Mesenchymal stem cell (in vitro differentiated cells and primary cell): ENCODE results near the gene SHISAL2A.

Experiments
- DNase-seq: peaks from one replicate; pipeline ENCODE4 v3.0.0-alpha.2; 2013
- H2AFZ ChIP-seq: one replicate; pipeline ENCODE4 v1.6.1; 2013; ENCODE audit warnings: low read depth, mild to moderate bottlenecking, control low read depth, inconsistent platforms, low read length, moderate library complexity
- H2AK5ac ChIP-seq: 2 replicates; pipeline ENCODE4 v1.6.1; 2013; ENCODE audit warnings: low read length, moderate library complexity, mild to moderate bottlenecking, inconsistent platforms; ENCODE audit not compliant: severe bottlenecking
- H2BK120ac ChIP-seq: one replicate; pipeline ENCODE4 v1.6.1; 2013; ENCODE audit warnings: low read depth, mild to moderate bottlenecking, inconsistent platforms, low read length, moderate library complexity
- H2BK12ac ChIP-seq, 2 experiments: one replicate each; pipeline ENCODE4 v1.6.1; 2013; ENCODE audit warnings: inconsistent platforms in 2 of 2, low read length in 2 of 2, mild to moderate bottlenecking in 2 of 2, moderate library complexity in 2 of 2, control low read depth in 1 of 2
- H2BK15ac ChIP-seq: one replicate; pipeline ENCODE4 v1.6.1; 2013; ENCODE audit warnings: mild to moderate bottlenecking, low read depth, inconsistent platforms; ENCODE audit not compliant: poor library complexity, severe bottlenecking
- H2BK5ac ChIP-seq: 2 replicates; pipeline ENCODE4 v1.6.1; 2013; ENCODE audit warnings: low read depth, mild to moderate bottlenecking, low read length, control low read depth, inconsistent platforms; ENCODE audit not compliant: poor library complexity, severe bottlenecking
- H3K14ac ChIP-seq, 2 experiments: one replicate each; pipeline ENCODE4 v1.6.1; 2013; ENCODE audit warnings: inconsistent platforms in 2 of 2, low read length in 2 of 2, control low read depth in 1 of 2, mild to moderate bottlenecking in 1 of 2, moderate library complexity in 1 of 2
- H3K18ac ChIP-seq, 2 experiments: one replicate each; pipeline ENCODE4 v1.6.1; 2013; ENCODE audit warnings: inconsistent platforms in 2 of 2, low read length in 2 of 2, control low read depth in 1 of 2, low read depth in 1 of 2, mild to moderate bottlenecking in 1 of 2
- H3K23ac ChIP-seq, 2 experiments: one replicate each; pipeline ENCODE4 v1.6.1; 2013; ENCODE audit warnings: inconsistent platforms in 2 of 2, low read length in 2 of 2, mild to moderate bottlenecking in 2 of 2, moderate library complexity in 2 of 2, control low read depth in 1 of 2
- H3K27ac ChIP-seq: 2 replicates; pipeline ENCODE4 v1.5.1; 2013; ENCODE audit warnings: mild to moderate bottlenecking, moderate library complexity, low read length, control low read depth, inconsistent platforms; ENCODE audit not compliant: poor library complexity, severe bottlenecking
- H3K27me3 ChIP-seq, 2 experiments: 2 replicates each; pipeline versions ENCODE4 v1.6.1 to v1.7.0; 2013; ENCODE audit warnings: low read length in 2 of 2, mild to moderate bottlenecking in 2 of 2, moderate library complexity in 2 of 2, control low read depth in 1 of 2, inconsistent platforms in 1 of 2; ENCODE audit not compliant: control insufficient read depth in 1 of 2, insufficient read depth in 1 of 2
- H3K36me3 ChIP-seq, 2 experiments: 2 replicates each; pipeline versions ENCODE4 v1.6.1 to v1.7.0; 2013; ENCODE audit warnings: low read length in 2 of 2, control low read depth in 1 of 2, inconsistent platforms in 1 of 2, low read depth in 1 of 2, mild to moderate bottlenecking in 1 of 2; ENCODE audit not compliant: insufficient read depth in 2 of 2, control insufficient read depth in 1 of 2
- H3K4ac ChIP-seq, 2 experiments: one replicate each; pipeline ENCODE4 v1.6.1; 2013; ENCODE audit warnings: inconsistent platforms in 2 of 2, low read length in 2 of 2, mild to moderate bottlenecking in 2 of 2, moderate library complexity in 2 of 2, control low read depth in 1 of 2, low read depth in 1 of 2
- H3K4me1 ChIP-seq: 2 replicates; pipeline ENCODE4 v1.6.1; 2013; ENCODE audit warnings: low read depth, low read length, control low read depth; ENCODE audit not compliant: control insufficient read depth, insufficient read depth
- H3K4me2 ChIP-seq: 2 replicates; pipeline ENCODE4 v1.6.1; 2013; ENCODE audit warnings: low read length, mild to moderate bottlenecking, inconsistent platforms; ENCODE audit not compliant: poor library complexity, severe bottlenecking
- H3K4me3 ChIP-seq, 2 experiments: 2 replicates each; pipeline versions ENCODE4 v1.5.1 to v1.7.0; 2013; ENCODE audit warnings: low read length in 2 of 2, mild to moderate bottlenecking in 2 of 2, control low read depth in 1 of 2, low read depth in 1 of 2; ENCODE audit not compliant: insufficient read depth in 1 of 2
- H3K79me1 ChIP-seq: replicated peaks from 2 replicates; pipeline ENCODE4 v1.6.1; 2013; ENCODE audit warnings: mild to moderate bottlenecking, control low read depth, low read length, inconsistent platforms; ENCODE audit not compliant: poor library complexity, severe bottlenecking
- H3K9ac ChIP-seq: 2 replicates; pipeline ENCODE4 v1.7.0; 2013; ENCODE audit warnings: mild to moderate bottlenecking, low read length, moderate library complexity
- H3K9me3 ChIP-seq: 2 replicates; pipeline ENCODE4 v1.7.0; 2013; ENCODE audit warnings: mild to moderate bottlenecking, low read length; ENCODE audit not compliant: control insufficient read depth
- H4K8ac ChIP-seq: one replicate; pipeline ENCODE4 v1.6.1; 2013; ENCODE audit warnings: inconsistent platforms, mild to moderate bottlenecking, low read length, moderate library complexity
- H4K91ac ChIP-seq: one replicate; pipeline ENCODE4 v1.6.1; 2013; ENCODE audit warnings: mild to moderate bottlenecking, low read length, inconsistent platforms
- WGBS: methylation state at CpG from one replicate; pipeline ENCODE4 v1.1.7; 2013; ENCODE audit warnings: mixed read lengths; 5-methylcytosine and 5-hydroxymethylcytosine counted together

The SHISAL2A gene

DNA sequence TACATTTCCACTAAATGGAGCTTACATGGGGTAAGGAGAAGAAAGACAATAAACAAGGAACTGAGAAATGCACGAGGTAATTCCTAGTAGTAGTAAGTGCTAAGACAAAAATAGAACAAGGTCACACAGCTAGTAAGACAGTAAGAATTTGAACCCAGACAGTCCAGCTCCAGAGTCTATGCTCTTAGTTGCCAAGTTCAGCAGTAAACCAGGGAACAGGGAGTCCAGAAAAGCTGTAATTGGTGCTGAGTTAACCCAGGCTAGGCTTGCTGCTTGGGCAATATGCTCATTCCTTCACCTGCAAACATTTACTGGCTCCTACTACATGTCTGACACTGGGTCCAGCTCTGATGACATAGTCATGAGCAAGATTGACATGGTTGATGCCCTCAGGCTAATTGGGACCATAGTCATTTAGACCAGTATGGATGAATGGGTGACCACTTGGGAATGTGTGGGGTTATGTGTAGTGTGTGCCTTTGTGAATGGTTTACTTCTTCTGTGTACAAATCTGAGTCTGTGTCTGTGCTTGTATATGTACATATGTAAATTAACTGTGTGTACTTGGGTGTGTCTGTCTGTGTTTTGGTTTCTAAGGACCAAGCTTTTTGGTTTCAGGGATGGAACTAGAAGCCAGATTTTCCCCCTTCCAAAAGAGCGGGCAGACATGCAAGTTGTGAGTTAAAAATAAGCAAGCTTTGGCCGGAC, 28.8 kb upstream of the SHISAL2A start:
- H3K79me1 ChIP-seq: peaks cover 5% of the 10 kb centered on the region
- 59% methylated on average over 3 of the region's 3 CpGs for WGBS
- H3K36me3 ChIP-seq: peaks cover 16 to 26% of the 10 kb centered on the region in 2 experiments
- H3K9ac ChIP-seq: no peak overlapping the region
- H2BK15ac ChIP-seq: no peak overlapping the region
- no peak overlapping the region for H2AK5ac ChIP-seq
- no peaks in the 10 kb centered on the region for H3K27me3 ChIP-seq
- no peak overlapping the region for H4K91ac ChIP-seq
- H3K18ac ChIP-seq: no peak overlapping the region
- H3K4me2 ChIP-seq: no peak overlapping the region
- no peak overlapping the region for H2AFZ ChIP-seq
- DNase-seq: peak; percentile 12
- no peak overlapping the region for H4K8ac ChIP-seq
- no peak overlapping the region for H3K14ac ChIP-seq
- no peak overlapping the region for H2BK120ac ChIP-seq
- no peak overlapping the region for H2BK5ac ChIP-seq
- H3K23ac ChIP-seq: no peak overlapping the region
- H3K27ac ChIP-seq: no peak overlapping the region
- no peak overlapping the region for H2BK12ac ChIP-seq
- no peak overlapping the region for H3K4me3 ChIP-seq
- no peak overlapping the region for H3K4ac ChIP-seq
- peaks cover 16% of the 10 kb centered on the region for H3K4me1 ChIP-seq
- no peaks in the 10 kb centered on the region for H3K9me3 ChIP-seq

- no peak overlapping the region for H3K4ac ChIP-seq
- H3K79me1 ChIP-seq: no peaks in the 10 kb centered on the region
- H3K36me3 ChIP-seq: peaks cover 0 to 6% of the 10 kb centered on the region in 2 experiments
- H3K4me2 ChIP-seq: no peak overlapping the region
- WGBS: 67% methylated on average over 2 of the region's 2 CpGs
- no peak overlapping the region for H2BK5ac ChIP-seq
- H2BK12ac ChIP-seq: no peak overlapping the region
- H3K14ac ChIP-seq: no peak overlapping the region
- H3K27me3 ChIP-seq: peaks cover 0 to 9% of the 10 kb centered on the region in 2 experiments
- H2AFZ ChIP-seq: no peak overlapping the region
- H4K8ac ChIP-seq: no peak overlapping the region
- H4K91ac ChIP-seq: no peak overlapping the region
- no peak overlapping the region for H2BK120ac ChIP-seq
- H3K9ac ChIP-seq: no peak overlapping the region
- DNase-seq: no peak
- no peaks in the 10 kb centered on the region for H3K9me3 ChIP-seq
- no peak overlapping the region for H2AK5ac ChIP-seq
- H3K27ac ChIP-seq: no peak overlapping the region
- H3K4me1 ChIP-seq: no peaks in the 10 kb centered on the region
- no peak overlapping the region for H3K23ac ChIP-seq
- no peak overlapping the region for H2BK15ac ChIP-seq
- no peak overlapping the region for H3K4me3 ChIP-seq
- no peak overlapping the region for H3K18ac ChIP-seq
These were observed 19.2 kb upstream of the SHISAL2A start for GRCh38 chr1:52613636-52614373.

- peaks cover 0 to 4% of the 10 kb centered on the region in 2 experiments for H3K36me3 ChIP-seq
- H2AFZ ChIP-seq: no peak overlapping the region
- H3K9ac ChIP-seq: no peak overlapping the region
- no peak for DNase-seq
- no peak overlapping the region for H2BK12ac ChIP-seq
- H4K91ac ChIP-seq: no peak overlapping the region
- 92% methylated on average over 5 of the region's 5 CpGs for WGBS
- H4K8ac ChIP-seq: no peak overlapping the region
- no peaks in the 10 kb centered on the region for H3K9me3 ChIP-seq
- H3K27me3 ChIP-seq: peaks cover 0 to 9% of the 10 kb centered on the region in 2 experiments
- no peak overlapping the region for H3K4ac ChIP-seq
- H3K79me1 ChIP-seq: no peaks in the 10 kb centered on the region
- H3K4me2 ChIP-seq: no peak overlapping the region
- H3K4me1 ChIP-seq: no peaks in the 10 kb centered on the region
- no peak overlapping the region for H3K18ac ChIP-seq
- no peak overlapping the region for H2BK5ac ChIP-seq
- no peak overlapping the region for H3K14ac ChIP-seq
- H3K4me3 ChIP-seq: no peak overlapping the region
- H2BK120ac ChIP-seq: no peak overlapping the region
- H3K27ac ChIP-seq: no peak overlapping the region
- H3K23ac ChIP-seq: no peak overlapping the region
- H2AK5ac ChIP-seq: no peak overlapping the region
- H2BK15ac ChIP-seq: no peak overlapping the region
These were observed 18.3 kb upstream of the SHISAL2A start for GRCh38 chr1:52614671-52615070.

DNA sequence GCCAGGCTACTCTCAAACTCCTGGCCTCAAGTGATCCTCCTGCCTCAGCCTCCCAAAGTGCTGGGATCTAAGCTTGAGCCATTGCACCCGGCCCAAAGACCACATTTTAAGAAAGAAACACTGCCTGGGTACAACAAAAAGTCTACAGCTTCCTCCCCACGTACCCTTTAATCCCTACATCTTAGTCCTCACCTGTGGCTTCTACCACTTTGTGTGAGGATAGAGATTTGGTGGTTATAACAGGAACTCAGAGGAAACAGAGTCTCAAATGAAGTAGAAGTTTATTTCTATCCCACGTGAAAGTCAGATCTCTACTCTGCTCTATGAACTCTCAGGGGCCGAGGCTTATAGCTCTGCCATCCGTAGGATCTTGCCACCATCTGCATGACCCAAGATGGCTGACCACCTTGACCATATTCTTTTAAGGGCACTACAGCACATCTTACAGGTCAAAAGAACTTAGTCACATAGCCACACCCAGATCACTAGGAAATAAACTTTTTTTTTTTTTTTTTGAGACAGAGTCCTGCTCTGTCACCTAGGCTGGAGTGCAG, 17.4 kb upstream of the SHISAL2A start:
- Histone ChIP-seq H2BK15ac (no peak overlapping the region), H3K4me2 (no peak overlapping the region), H3K9ac (no peak overlapping the region), H2AFZ (no peak overlapping the region), H3K27me3 (peaks cover 0 to 9% of the 10 kb centered on the region in 2 experiments), H3K14ac (no peak overlapping the region), H3K9me3 (peaks cover 3% of the 10 kb centered on the region), H3K79me1 (no peaks in the 10 kb centered on the region), H2BK5ac (no peak overlapping the region), H4K91ac (no peak overlapping the region), H4K8ac (no peak overlapping the region), H3K23ac (no peak overlapping the region), H3K4me1 (no peaks in the 10 kb centered on the region), H3K4ac (no peak overlapping the region), H3K4me3 (no peak overlapping the region), H3K18ac (no peak overlapping the region), H2BK12ac (no peak overlapping the region), H2AK5ac (no peak overlapping the region), H3K36me3 (peaks cover 0 to under 1% of the 10 kb centered on the region in 2 experiments), H3K27ac (no peak overlapping the region), H2BK120ac (no peak overlapping the region)
- no peak for DNase-seq
- WGBS: 96% methylated on average over 4 of the region's 5 CpGs
